LNCAP (cell line): ENCODE results near the gene SEC14L5.

Experiments used
- CTCF ChIP-seq: fragments of 450-650 bp; IDR thresholded peaks from 2 replicates; pipeline ENCODE4 v1.5.1; 2017; ENCODE audit warnings: mild to moderate bottlenecking

Gene SEC14L5

DNA sequence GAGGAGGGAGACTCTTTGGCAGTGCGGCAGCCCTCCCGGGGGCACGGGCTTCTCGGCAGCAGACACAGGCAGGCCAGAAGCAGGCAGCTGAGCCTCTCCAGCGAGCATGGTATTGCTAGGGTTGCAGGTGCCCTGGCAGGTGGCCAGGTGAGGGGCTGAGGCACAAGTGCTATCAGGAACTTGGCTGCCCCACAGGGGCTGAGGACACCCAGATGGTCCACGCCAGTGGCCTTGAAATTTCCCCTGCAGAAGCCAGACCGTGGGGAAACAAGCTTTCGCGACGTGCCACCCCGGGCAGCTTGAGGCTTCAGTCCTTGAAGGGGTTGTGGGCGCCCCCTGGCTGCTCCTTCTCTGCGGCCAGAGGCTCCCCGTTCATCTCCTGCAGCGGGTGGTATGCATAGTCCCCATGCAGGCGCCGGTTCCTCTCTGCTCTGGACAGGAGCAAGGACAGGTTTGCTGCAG, 67.1 kb downstream of the SEC14L5 start:
- TF ChIP-seq CTCF: no peak; the same call in 1 of the 2 replicates

DNA sequence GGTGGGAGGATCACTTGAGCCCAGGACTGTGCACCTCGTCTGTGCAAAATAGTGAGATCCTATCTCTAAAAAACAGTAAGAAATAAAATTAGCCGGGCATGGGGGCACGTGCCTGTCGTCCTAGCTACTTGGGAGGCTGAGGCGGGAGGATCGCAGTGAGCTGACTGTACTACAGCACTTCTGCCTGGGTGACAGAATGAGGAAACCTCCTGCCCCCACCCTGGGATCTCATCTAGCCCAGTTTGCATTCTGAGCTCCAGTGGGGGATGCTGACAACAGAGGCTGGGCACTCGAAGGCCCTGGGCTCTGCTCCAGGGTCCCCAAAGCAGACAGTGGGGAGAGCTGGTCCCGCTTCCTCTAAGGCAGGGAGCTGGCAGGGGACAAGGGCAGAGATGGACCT, 68.5 kb downstream of the SEC14L5 start:
- TF ChIP-seq CTCF: no peak

DNA sequence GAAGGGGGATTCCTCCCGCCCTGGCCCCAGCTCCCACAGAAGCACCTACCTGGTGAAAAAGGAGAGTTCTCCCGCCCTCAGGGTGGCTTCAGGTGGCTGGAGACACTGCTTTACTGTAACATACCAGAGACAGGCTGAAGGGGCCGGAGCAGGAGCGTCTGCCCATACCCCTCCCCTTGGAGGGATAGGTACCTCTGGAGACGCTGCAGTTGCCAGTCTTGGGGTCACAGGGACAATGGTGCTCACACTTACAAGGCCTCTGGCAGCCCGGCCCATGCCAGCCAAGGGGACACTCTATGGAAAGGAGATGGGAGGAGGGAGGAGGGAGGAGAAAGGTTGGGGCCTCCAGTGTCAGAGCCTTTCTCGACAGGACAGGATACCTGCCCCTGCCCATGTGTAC, 69.0 kb downstream of the SEC14L5 start:
- no peak for TF ChIP-seq CTCF

GRCh38 chr16:5027575-5028235, 69.6 kb downstream of the SEC14L5 start:
- TF ChIP-seq CTCF: no peak

- no peak for TF ChIP-seq CTCF
Measured at GRCh38 chr16:5028950-5029475, 70.9 kb downstream of the SEC14L5 start.

GRCh38 chr16:5030251-5030870, 72.2 kb downstream of the SEC14L5 start:
- no peak for TF ChIP-seq CTCF

DNA sequence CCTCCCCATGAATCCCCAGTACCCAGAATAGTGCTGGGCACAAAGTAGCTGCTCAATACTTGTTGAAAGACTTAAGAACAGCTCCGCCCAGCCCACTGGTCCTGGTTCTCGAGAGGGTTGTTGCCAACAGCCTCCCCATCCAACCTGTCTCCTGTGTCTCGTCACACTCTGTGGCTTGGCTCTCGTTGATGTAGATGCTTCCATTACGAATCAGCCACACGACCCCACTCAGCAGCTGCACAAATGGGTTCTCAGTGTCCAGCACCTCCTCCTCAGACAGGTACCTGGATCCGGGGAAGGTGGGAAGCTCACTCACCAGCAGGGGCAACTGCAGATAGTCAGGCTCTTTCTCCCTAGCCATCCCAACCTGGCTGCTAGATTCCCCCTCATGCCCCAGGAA, 73.5 kb downstream of the SEC14L5 start:
- no peak for TF ChIP-seq CTCF
